H1 (cell line): ENCODE data around the gene HOMER1. TPM values are rescaled to one million over a fixed set of nuclear protein-coding genes. Genes with fewer than 3 reads are reported as not detected.

Source experiments
- POU5F1 ChIP-seq: IDR thresholded peaks from 2 replicates; pipeline ENCODE4 v1.6.1; 2011; ENCODE audit warnings: low read depth, mild to moderate bottlenecking, low read length, moderate library complexity
- polyA plus RNA-seq, 7 experiments: library from polyadenylated mRNA; depleted of rRNA in 3 of 7; stranded (reverse) in 5 of 7; unstranded in 2 of 7; fragments of >200 nt in 5 of 7; fragments of 200-250 nt in 2 of 7; gene quantifications; 1 replicate in 5 of 7; 2 replicates in 1 of 7; 4 replicates in 1 of 7; pipeline versions ENCODE4 v1.2.1 to v1.2.3, GENCODE V29; 2011 to 2013; ENCODE audit warnings: missing spikeins in 2 of 7, mixed read lengths in 2 of 7
- total RNA-seq: library from RNA; stranded (reverse); fragmentation: NEBNext Ultra II Directional; extraction: Animal tissue kit (Norgen Biotek cat#: 25700); gene quantifications from 2 replicates; pipeline ENCODE4 v1.2.1, GENCODE V29; 2021
- TF ChIP-seq, protein P1 (sequence below): IDR thresholded peaks from 2 replicates; pipeline ENCODE4 v1.6.1; 2012; ENCODE audit warnings: low read length, inconsistent platforms

HOMER1 gene
- total and polyA plus RNA-seq, 2 of the 8 experiments (the other 6 are each of a cell fraction or from before 2014, with no cell fraction given), result 6.4 to 57.9 TPM

DNA sequence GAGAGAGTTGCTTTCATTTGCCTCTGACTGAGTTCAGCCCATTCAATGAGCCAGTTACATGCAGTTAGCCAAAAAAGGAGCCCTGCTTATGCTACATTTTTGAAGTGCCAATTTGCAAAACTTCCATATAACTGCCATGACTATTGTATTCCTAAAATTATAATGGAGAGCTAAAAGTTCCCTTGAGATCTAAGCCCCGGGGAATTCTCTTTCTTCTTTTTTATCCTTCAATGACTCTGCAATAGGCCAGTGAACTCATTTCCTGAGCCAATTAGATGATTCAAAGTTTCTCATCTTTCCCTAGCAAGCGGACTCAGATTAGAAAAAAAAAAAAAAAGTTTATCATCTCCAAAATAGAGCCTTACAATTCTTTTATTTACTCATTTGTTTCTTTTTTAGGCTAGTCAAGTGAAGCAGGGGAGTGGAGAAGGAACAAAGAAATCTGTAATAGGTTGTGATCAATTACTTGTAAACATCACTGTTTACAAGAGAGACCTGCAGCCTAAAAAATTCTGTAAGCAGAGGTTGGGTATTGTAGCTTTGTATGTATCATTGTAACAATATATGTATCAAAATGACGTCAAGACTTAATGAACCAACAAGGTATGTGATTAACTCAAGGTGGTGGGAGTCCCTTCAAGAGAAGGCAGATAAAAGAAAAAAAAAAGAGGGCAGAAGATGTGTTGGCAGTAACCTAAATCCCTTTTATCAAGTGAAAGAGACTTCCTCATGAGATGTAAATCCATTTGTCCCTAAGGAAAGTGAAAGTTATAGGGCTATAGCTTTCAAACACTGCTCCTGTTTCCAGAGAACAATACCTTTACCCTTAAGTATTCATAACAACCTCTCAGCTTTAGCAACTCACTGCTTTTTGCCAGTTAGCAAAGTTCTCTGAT lies 48.7 kb upstream of the HOMER1 start (continued):
- TF ChIP-seq, protein P1, sequence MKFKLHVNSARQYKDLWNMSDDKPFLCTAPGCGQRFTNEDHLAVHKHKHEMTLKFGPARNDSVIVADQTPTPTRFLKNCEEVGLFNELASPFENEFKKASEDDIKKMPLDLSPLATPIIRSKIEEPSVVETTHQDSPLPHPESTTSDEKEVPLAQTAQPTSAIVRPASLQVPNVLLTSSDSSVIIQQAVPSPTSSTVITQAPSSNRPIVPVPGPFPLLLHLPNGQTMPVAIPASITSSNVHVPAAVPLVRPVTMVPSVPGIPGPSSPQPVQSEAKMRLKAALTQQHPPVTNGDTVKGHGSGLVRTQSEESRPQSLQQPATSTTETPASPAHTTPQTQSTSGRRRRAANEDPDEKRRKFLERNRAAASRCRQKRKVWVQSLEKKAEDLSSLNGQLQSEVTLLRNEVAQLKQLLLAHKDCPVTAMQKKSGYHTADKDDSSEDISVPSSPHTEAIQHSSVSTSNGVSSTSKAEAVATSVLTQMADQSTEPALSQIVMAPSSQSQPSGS, result no peak
- no peak for TF ChIP-seq POU5F1
- TF ChIP-seq, all 59 proteins: peak for 0
